H1 (cell line): ENCODE data around the gene APC2. TPM values are rescaled to one million over a fixed set of nuclear protein-coding genes. Genes with fewer than 3 reads are reported as not detected.

Experiments used
- CTCF ChIA-PET: fragments of 300-600 bp; sonication (Branson Sonifier 250); formaldehyde crosslinking; loops from one replicate; lab custom pipeline; 2021; ENCODE audit not compliant: partially characterized antibody; lab: Charles Lee
- POLR2A ChIA-PET: fragments of 300-600 bp; sonication (Branson Sonifier 250); formaldehyde crosslinking; loops from one replicate; lab custom pipeline; 2021; ENCODE audit warnings: inconsistent platforms; ENCODE audit not compliant: partially characterized antibody; lab: Charles Lee
- DNase-seq, 2 experiments: peaks; one replicate each; pipeline versions ENCODE4 v3.0.0 to v3.0.0-alpha.2; 2010 to 2022; ENCODE audit warnings: low spot score in 2 of 2, low read depth in 1 of 2, mixed read lengths in 1 of 2
- FAIRE-seq: peaks from 2 replicates; lab custom pipeline; 2011; peaks lifted over from hg19 to GRCh38; lab: Jason Lieb, UNC
- H2AFZ ChIP-seq: 2 replicates; pipeline ENCODE4 v1.8.1; 2012; ENCODE audit warnings: low read length, inconsistent platforms
- H2AK5ac ChIP-seq: 2 replicates; pipeline ENCODE4 v1.6.1; 2013; ENCODE audit warnings: low read depth, low read length
- H2BK120ac ChIP-seq: replicated peaks from 2 replicates; pipeline ENCODE3; 2013; ENCODE audit warnings: low read depth, low read length, inconsistent platforms
- H2BK12ac ChIP-seq: 2 replicates; pipeline ENCODE4 v1.6.1; 2013; ENCODE audit warnings: low read depth, low read length
- H2BK15ac ChIP-seq: 2 replicates; pipeline ENCODE4 v1.6.1; 2013; ENCODE audit warnings: low read length
- H2BK20ac ChIP-seq: 2 replicates; pipeline ENCODE4 v1.6.1; 2013; ENCODE audit warnings: low read length
- H2BK5ac ChIP-seq: 2 replicates; pipeline ENCODE4 v1.6.1; 2013; ENCODE audit warnings: low read depth, low read length
- H3K14ac ChIP-seq: 2 replicates; pipeline ENCODE4 v1.6.1; 2013; ENCODE audit warnings: inconsistent platforms; ENCODE audit not compliant: insufficient read length
- H3K18ac ChIP-seq: 2 replicates; pipeline ENCODE4 v1.6.1; 2013; ENCODE audit warnings: low read length; ENCODE audit errors: extremely low read depth
- H3K23ac ChIP-seq: 2 replicates; pipeline ENCODE4 v1.6.1; 2013; ENCODE audit warnings: inconsistent platforms; ENCODE audit not compliant: insufficient read length
- H3K23me2 ChIP-seq: 2 replicates; pipeline ENCODE4 v1.6.1; 2013; ENCODE audit warnings: low read depth, low read length
- H3K27ac ChIP-seq: 2 replicates; pipeline ENCODE4 v1.6.1; 2011; ENCODE audit warnings: low read depth, low read length, inconsistent platforms
- H3K27me3 ChIP-seq, 4 experiments: replicated peaks in 1 of 4; 1 replicate in 1 of 4; 2 replicates in 3 of 4; pipeline versions ENCODE4 v1.6.1 to v1.8.1; 2011 to 2013; ENCODE audit warnings: low read length in 3 of 4, mild to moderate bottlenecking in 3 of 4, inconsistent platforms in 2 of 4, mixed read lengths in 2 of 4, moderate library complexity in 1 of 4; ENCODE audit not compliant: control insufficient read depth in 3 of 4, insufficient read depth in 3 of 4; ENCODE audit errors: extremely low read depth in 1 of 4
- H3K36me3 ChIP-seq, 4 experiments: 2 replicates each; pipeline versions ENCODE4 v1.6.1 to v1.8.1; 2011 to 2013; ENCODE audit warnings: mild to moderate bottlenecking in 4 of 4, low read length in 3 of 4, moderate library complexity in 2 of 4, control low read depth in 1 of 4, inconsistent platforms in 1 of 4; ENCODE audit not compliant: insufficient read depth in 4 of 4, control insufficient read depth in 2 of 4
- H3K4ac ChIP-seq: replicated peaks from 2 replicates; pipeline ENCODE3; 2013; ENCODE audit warnings: low read length, low read depth, mixed read lengths, inconsistent platforms; ENCODE audit not compliant: insufficient read length
- H3K4me1 ChIP-seq, 4 experiments: replicated peaks in 1 of 4; 1 replicate in 1 of 4; 2 replicates in 3 of 4; pipeline versions ENCODE4 v1.6.1 to v1.8.1; 2011 to 2013; ENCODE audit warnings: low read length in 3 of 4, inconsistent platforms in 2 of 4, mixed read lengths in 1 of 4; ENCODE audit not compliant: insufficient read depth in 4 of 4, control insufficient read depth in 3 of 4
- H3K4me2 ChIP-seq, 2 experiments: 2 replicates each; pipeline versions ENCODE4 v1.6.1 to v1.8.1; 2011 to 2013; ENCODE audit warnings: low read depth in 2 of 2, low read length in 2 of 2, control low read depth in 1 of 2, inconsistent platforms in 1 of 2, mild to moderate bottlenecking in 1 of 2; ENCODE audit not compliant: insufficient read depth in 1 of 2
- H3K4me3 ChIP-seq, 4 experiments: fragments of 200-600, 300-600 bp in 1 of 4; sonication (generic), shearing (Covaris generic), sonication (Bioruptor Twin) in 1 of 4; 2 replicates each; pipeline versions ENCODE4 v1.5.1 to v1.8.1; 2011 to 2016; ENCODE audit warnings: low read length in 4 of 4, low read depth in 3 of 4, control low read depth in 2 of 4, inconsistent platforms in 2 of 4, mild to moderate bottlenecking in 2 of 4, mixed read lengths in 1 of 4, moderate library complexity in 1 of 4; ENCODE audit not compliant: insufficient read depth in 2 of 4; ENCODE audit errors: extremely low read depth in 1 of 4
- H3K56ac ChIP-seq: replicated peaks from 2 replicates; pipeline ENCODE3; 2013; ENCODE audit warnings: low read depth, mild to moderate bottlenecking, mixed read lengths, low read length, inconsistent platforms; ENCODE audit not compliant: insufficient read length
- H3K79me1 ChIP-seq: 2 replicates; pipeline ENCODE4 v1.6.1; 2013; ENCODE audit warnings: low read depth, low read length, control low read depth
- H3K79me2 ChIP-seq, 2 experiments: 2 replicates each; pipeline versions ENCODE4 v1.6.1 to v1.8.1; 2012 to 2013; ENCODE audit warnings: low read length in 2 of 2, mild to moderate bottlenecking in 2 of 2, inconsistent platforms in 1 of 2; ENCODE audit not compliant: insufficient read depth in 2 of 2, control insufficient read depth in 1 of 2
- H3K9ac ChIP-seq, 4 experiments: replicated peaks in 1 of 4; 1 replicate in 1 of 4; 2 replicates in 3 of 4; pipeline versions ENCODE4 v1.6.1 to v1.8.1; 2011 to 2013; ENCODE audit warnings: low read depth in 3 of 4, low read length in 3 of 4, control low read depth in 2 of 4, mild to moderate bottlenecking in 2 of 4, moderate library complexity in 2 of 4, inconsistent platforms in 1 of 4; ENCODE audit errors: extremely low read depth in 1 of 4
- H3K9me3 ChIP-seq, 2 experiments: 2 replicates each; pipeline versions ENCODE4 v1.6.1 to v1.8.1; 2012 to 2013; ENCODE audit warnings: mild to moderate bottlenecking in 2 of 2, moderate library complexity in 2 of 2, control low read depth in 1 of 2, inconsistent platforms in 1 of 2, low read depth in 1 of 2, low read length in 1 of 2, mixed read lengths in 1 of 2; ENCODE audit not compliant: insufficient read depth in 2 of 2
- H4K20me1 ChIP-seq, 2 experiments: replicated peaks in 1 of 2; 2 replicates each; pipeline versions ENCODE3 to v1.8.1; 2011 to 2013; ENCODE audit warnings: inconsistent platforms in 2 of 2, low read length in 2 of 2, mild to moderate bottlenecking in 1 of 2; ENCODE audit not compliant: insufficient read depth in 2 of 2, control insufficient read depth in 1 of 2
- H4K5ac ChIP-seq: 2 replicates; pipeline ENCODE4 v1.6.1; 2013; ENCODE audit warnings: low read length, low read depth, mixed read lengths, inconsistent platforms; ENCODE audit not compliant: insufficient read length
- H4K8ac ChIP-seq: 2 replicates; pipeline ENCODE4 v1.8.0; 2013; ENCODE audit warnings: mild to moderate bottlenecking, moderate library complexity, low read length, inconsistent platforms; ENCODE audit not compliant: insufficient read depth; ENCODE audit errors: extremely low read depth
- H4K91ac ChIP-seq: replicated peaks from 2 replicates; pipeline ENCODE3; 2013; ENCODE audit warnings: low read length, mixed read lengths, inconsistent platforms; ENCODE audit not compliant: insufficient read length
- HDAC6 ChIP-seq: IDR thresholded peaks from one replicate; pipeline ENCODE4 v1.7.1; 2012; ENCODE audit warnings: low read depth, mild to moderate bottlenecking, inconsistent platforms, low read length, moderate library complexity
- SIN3A ChIP-seq, 2 experiments: IDR thresholded peaks in 1 of 2; conservative IDR thresholded peaks in 1 of 2; 2 replicates each; pipeline ENCODE4 v1.6.1; 2011 to 2012; ENCODE audit warnings: low read length in 2 of 2, improper control_type of control experiment in 1 of 2, low read depth in 1 of 2, mild to moderate bottlenecking in 1 of 2
- SIX5 ChIP-seq: IDR thresholded peaks from 2 replicates; pipeline ENCODE4 v1.6.1; 2011; ENCODE audit warnings: mild to moderate bottlenecking, low read depth, low read length
- TCF12 ChIP-seq: IDR thresholded peaks from 2 replicates; pipeline ENCODE4 v1.6.1; 2011; ENCODE audit warnings: low read depth, mild to moderate bottlenecking, low read length
- WGBS, 2 experiments: shearing (Covaris generic) in 1 of 2; methylation state at CpG; one replicate each; pipeline versions ENCODE4 v1.1.6 to v1.1.7; 2013 to 2015; ENCODE audit warnings: low lambda C conversion rate in 2 of 2, mixed read lengths in 2 of 2, inconsistent platforms in 1 of 2, low coverage in 1 of 2, missing lambda C conversion rate in 1 of 2; ENCODE audit not compliant: insufficient replicate concordance in 2 of 2, insufficient coverage in 1 of 2, insufficient read length in 1 of 2; ENCODE audit errors: extremely low coverage in 1 of 2, missing lambda C conversion rate in 1 of 2; 5-methylcytosine and 5-hydroxymethylcytosine counted together
- polyA plus RNA-seq, 7 experiments: library from polyadenylated mRNA; depleted of rRNA in 3 of 7; stranded (reverse) in 5 of 7; unstranded in 2 of 7; fragments of >200 nt in 5 of 7; fragments of 200-250 nt in 2 of 7; gene quantifications; 1 replicate in 5 of 7; 2 replicates in 1 of 7; 4 replicates in 1 of 7; pipeline versions ENCODE4 v1.2.1 to v1.2.3, GENCODE V29; 2011 to 2013; ENCODE audit warnings: missing spikeins in 2 of 7, mixed read lengths in 2 of 7
- total RNA-seq: library from RNA; stranded (reverse); fragmentation: NEBNext Ultra II Directional; extraction: Animal tissue kit (Norgen Biotek cat#: 25700); gene quantifications from 2 replicates; pipeline ENCODE4 v1.2.1, GENCODE V29; 2021

APC2 gene
- total and polyA plus RNA-seq, 2 of the 8 experiments (the other 6 are each of a cell fraction or from before 2014, with no cell fraction given): 1.3 to 4.1 TPM

GRCh38 chr19:1495799-1496713, 46.1 kb downstream of the APC2 start:
- no peak overlapping the region for H2BK20ac ChIP-seq
- peaks cover 3 to 16% (median 9%) of the 10 kb centered on the region in 4 experiments; a peak in 6 of 7 replicates for H3K27me3 ChIP-seq
- no peak overlapping the region for H3K23ac ChIP-seq
- peak overlapping the region; percentile 89; the same call in 1 of the 2 replicates for H2AK5ac ChIP-seq
- H3K4ac ChIP-seq: no peak overlapping the region
- H4K91ac ChIP-seq: no peak overlapping the region
- H2AFZ ChIP-seq: no peak overlapping the region
- no peak overlapping the region for H4K5ac ChIP-seq
- H3K79me1 ChIP-seq: no peaks in the 10 kb centered on the region
- H3K23me2 ChIP-seq: peaks cover 6% of the 10 kb centered on the region
- TF ChIP-seq HDAC6 (no peak), TCF12 (no peak), SIN3A (conservative IDR thresholded peaks at IDR 0.05 in 1 of 2, IDR thresholded peaks at IDR 0.05 in 1 of 2; ENCODE audit: low read depth in 1 of 2, low read length in 2 of 2) (no peak), SIX5 (no peak)
- TF ChIP-seq, all 59 proteins: peak for 0
- Histone ChIP-seq H4K8ac (no peak overlapping the region), H2BK120ac (no peak overlapping the region), H3K36me3 (no peaks in the 10 kb centered on the region), H2BK15ac (no peak overlapping the region), H4K20me1 (peaks cover 0 to 5% of the 10 kb centered on the region in 2 experiments), H3K4me2 (no peak overlapping the region), H2BK12ac (no peak overlapping the region), H3K9me3 (peaks cover 5 to 11% of the 10 kb centered on the region in 2 experiments; a peak in 2 of 4 replicates), H3K56ac (no peak overlapping the region), H3K18ac (no peak overlapping the region), H3K4me3 (no peak overlapping the region), H3K9ac (no peak overlapping the region), H3K27ac (no peak overlapping the region), H3K14ac (no peak overlapping the region), H2BK5ac (no peak overlapping the region; the same call in 1 of the 2 replicates), H3K79me2 (no peaks in the 10 kb centered on the region), H3K4me1 (no peaks in the 10 kb centered on the region; a peak in 4 of 7 replicates)
- DNase-seq (no peak), FAIRE-seq (no peak)
- WGBS, 2 experiments: 91% methylated on average over 35 of the region's 40 CpGs; no CpG with 5 or more reads in 1 of the 2 experiments
- CTCF ChIA-PET: no interaction called here
- POLR2A ChIA-PET: no interaction called here
